OCI-LY7 (cell line): ENCODE measurements around the gene CREB3. TPM values are rescaled to one million over a fixed set of nuclear protein-coding genes. Genes with fewer than 3 reads are reported as not detected.

Experiments
- BruUV-seq: library from RNA; stranded (reverse); fragments of 400-500 nt; replicated peaks from 2 replicates; lab custom pipeline; 2021; lab: Mats Ljungman, UMichigan
- CTCF ChIA-PET: fragments of 300-600 bp; sonication (Branson Sonifier 250); formaldehyde crosslinking; loops from one replicate; lab custom pipeline; 2022; ENCODE audit warnings: antibody characterized with exemption; ENCODE audit not compliant: unreplicated experiment; lab: Charles Lee
- POLR2A ChIA-PET: fragments of 300-600 bp; sonication (Branson Sonifier 250); formaldehyde crosslinking; loops from one replicate; lab custom pipeline; 2022; ENCODE audit warnings: antibody characterized with exemption; lab: Charles Lee
- DNase-seq: peaks from one replicate; pipeline ENCODE4 v3.0.0-alpha.2; 2015; ENCODE audit warnings: low spot score
- H2AFZ ChIP-seq: fragments of 200-600 bp; sonication (generic), shearing (Covaris generic); 2 replicates; pipeline ENCODE4 v1.6.1; 2014; ENCODE audit warnings: mild to moderate bottlenecking, antibody characterized with exemption, low read length, moderate library complexity
- H3K27ac ChIP-seq: fragments of 200-600 bp; sonication (generic); 2 replicates; pipeline ENCODE4 v1.5.1; 2014; ENCODE audit warnings: mixed run types, low read depth, mild to moderate bottlenecking, moderate library complexity, low read length, inconsistent platforms; ENCODE audit not compliant: poor library complexity, severe bottlenecking
- H3K36me3 ChIP-seq: fragments of 200-600 bp; sonication (generic); 2 replicates; pipeline ENCODE4 v1.6.1; 2014; ENCODE audit warnings: mild to moderate bottlenecking, antibody characterized with exemption, low read length, moderate library complexity, mixed read lengths; ENCODE audit not compliant: insufficient read depth
- H3K4me1 ChIP-seq: fragments of 200-600 bp; sonication (generic); 2 replicates; pipeline ENCODE4 v1.5.1; 2014; ENCODE audit warnings: mild to moderate bottlenecking, low read length; ENCODE audit not compliant: insufficient read depth, poor library complexity, severe bottlenecking
- H3K4me2 ChIP-seq: fragments of 200-600 bp; sonication (generic); 2 replicates; pipeline ENCODE4 v1.6.1; 2014; ENCODE audit warnings: mild to moderate bottlenecking, low read length
- H3K4me3 ChIP-seq: fragments of 200-600 bp; sonication (generic); 2 replicates; pipeline ENCODE4 v1.5.1; 2014; ENCODE audit warnings: mild to moderate bottlenecking, low read depth, low read length; ENCODE audit not compliant: poor library complexity, severe bottlenecking
- H3K79me2 ChIP-seq: fragments of 200-600 bp; sonication (generic); 2 replicates; pipeline ENCODE4 v1.6.1; 2016; ENCODE audit warnings: low read depth, mild to moderate bottlenecking, low read length, moderate library complexity, mixed read lengths; ENCODE audit not compliant: insufficient read depth
- H3K9me2 ChIP-seq: fragments of 200-600 bp; sonication (generic); 2 replicates; pipeline ENCODE4 v1.6.1; 2016; ENCODE audit warnings: mild to moderate bottlenecking, low read length, mixed read lengths; ENCODE audit not compliant: insufficient read depth
- H3K9me3 ChIP-seq: fragments of 200-600 bp; sonication (generic); 2 replicates; pipeline ENCODE4 v1.6.1; 2014; ENCODE audit warnings: mild to moderate bottlenecking, mixed run types, low read length, mixed read lengths
- H4K20me1 ChIP-seq: fragments of 200-600 bp; sonication (generic); 2 replicates; pipeline ENCODE4 v1.6.1; 2014; ENCODE audit warnings: mild to moderate bottlenecking, antibody characterized with exemption, low read length, moderate library complexity, mixed read lengths; ENCODE audit not compliant: insufficient read depth
- EZH2phosphoT487 ChIP-seq: fragments of 200-600 bp; sonication (generic); IDR thresholded peaks from 2 replicates; pipeline ENCODE4 v1.6.1; 2018; ENCODE audit warnings: low read depth, borderline replicate concordance, mild to moderate bottlenecking, mixed run types, antibody characterized with exemption, low read length, moderate library complexity, mixed read lengths
- intact Hi-C: fragments of 100-400 bp; cut with micrococcal nuclease; formaldehyde crosslinking; loops from one replicate; pipeline ENCODE4 v1.10.0; 2022; ENCODE audit not compliant: unreplicated experiment
- total RNA-seq, 2 experiments: library from RNA; depleted of rRNA in 1 of 2; stranded (reverse); fragments of >200 nt in 1 of 2; shearing (Covaris generic) in 1 of 2; gene quantifications; 2 replicates each; pipeline ENCODE4 v1.2.3, GENCODE V29; 2014 to 2022
- TF ChIP-seq, protein P1 (sequence below): fragments of 200-600 bp; sonication (generic); conservative IDR thresholded peaks from 2 replicates; pipeline ENCODE4 v1.5.1; 2014; ENCODE audit warnings: mild to moderate bottlenecking, antibody characterized with exemption, low read length, moderate library complexity, mixed read lengths

Gene CREB3
- total RNA-seq, 2 experiments from 2014 or later, result 18.2 to 23.0 TPM

- no peak overlapping the region for H3K27ac ChIP-seq
- no peaks in the 10 kb centered on the region for H4K20me1 ChIP-seq
- intact Hi-C loops, result no loop called here
- ChIA-PET CTCF (no interaction called here), POLR2A (interaction anchor here (0.6 to 1.2 kb wide), 4 partner anchors 9 to 215 kb away, joined by 3 to 4 read pairs (median 3); partner anchors contain the start of gene SPAG8)
- H2AFZ ChIP-seq, result no peak overlapping the region
- peaks cover 6% of the 10 kb centered on the region; the same call in 1 of the 2 replicates for H3K9me3 ChIP-seq
- TF ChIP-seq EZH2phosphoT487, result no peak
- TF ChIP-seq, protein P1, sequence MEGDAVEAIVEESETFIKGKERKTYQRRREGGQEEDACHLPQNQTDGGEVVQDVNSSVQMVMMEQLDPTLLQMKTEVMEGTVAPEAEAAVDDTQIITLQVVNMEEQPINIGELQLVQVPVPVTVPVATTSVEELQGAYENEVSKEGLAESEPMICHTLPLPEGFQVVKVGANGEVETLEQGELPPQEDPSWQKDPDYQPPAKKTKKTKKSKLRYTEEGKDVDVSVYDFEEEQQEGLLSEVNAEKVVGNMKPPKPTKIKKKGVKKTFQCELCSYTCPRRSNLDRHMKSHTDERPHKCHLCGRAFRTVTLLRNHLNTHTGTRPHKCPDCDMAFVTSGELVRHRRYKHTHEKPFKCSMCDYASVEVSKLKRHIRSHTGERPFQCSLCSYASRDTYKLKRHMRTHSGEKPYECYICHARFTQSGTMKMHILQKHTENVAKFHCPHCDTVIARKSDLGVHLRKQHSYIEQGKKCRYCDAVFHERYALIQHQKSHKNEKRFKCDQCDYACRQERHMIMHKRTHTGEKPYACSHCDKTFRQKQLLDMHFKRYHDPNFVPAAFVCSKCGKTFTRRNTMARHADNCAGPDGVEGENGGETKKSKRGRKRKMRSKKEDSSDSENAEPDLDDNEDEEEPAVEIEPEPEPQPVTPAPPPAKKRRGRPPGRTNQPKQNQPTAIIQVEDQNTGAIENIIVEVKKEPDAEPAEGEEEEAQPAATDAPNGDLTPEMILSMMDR, result no peak
- H3K9me2 ChIP-seq, result no peaks in the 10 kb centered on the region
- H3K4me3 ChIP-seq, result no peak overlapping the region
- no peak for DNase-seq
- peaks cover 14% of the 10 kb centered on the region; the same call in 1 of the 2 replicates for H3K79me2 ChIP-seq
- peaks cover 63% of the 10 kb centered on the region for H3K4me1 ChIP-seq
- H3K4me2 ChIP-seq, result no peak overlapping the region
- BruUV-seq, result no TSS peak
- H3K36me3 ChIP-seq, result peaks cover 7% of the 10 kb centered on the region
These were observed 37.3 kb downstream of the CREB3 start for GRCh38 chr9:35769763-35770162.

- Histone ChIP-seq H3K36me3 (no peaks in the 10 kb centered on the region), H3K4me3 (no peak overlapping the region), H3K4me2 (peak overlapping the region; percentile 4), H3K27ac (no peak overlapping the region), H3K4me1 (peaks cover 65% of the 10 kb centered on the region), H3K79me2 (peaks cover 4% of the 10 kb centered on the region; the same call in 1 of the 2 replicates), H2AFZ (no peak overlapping the region), H3K9me3 (no peaks in the 10 kb centered on the region), H3K9me2 (no peaks in the 10 kb centered on the region), H4K20me1 (no peaks in the 10 kb centered on the region)
- CTCF ChIA-PET, result no interaction called here
- no peak for DNase-seq
- intact Hi-C loops, result no loop called here
- TF ChIP-seq, protein P1, result no peak
- no peak for TF ChIP-seq EZH2phosphoT487
- POLR2A ChIA-PET, result interaction anchor here (0.7 to 2.0 kb wide), 6 partner anchors 8 to 135 kb away, joined by 3 to 9 read pairs (median 4); partner anchors contain the start of genes GBA2 and RGP1
- no TSS peak for BruUV-seq
These were observed 38.6 kb downstream of the CREB3 start for GRCh38 chr9:35771075-35771433.

DNA sequence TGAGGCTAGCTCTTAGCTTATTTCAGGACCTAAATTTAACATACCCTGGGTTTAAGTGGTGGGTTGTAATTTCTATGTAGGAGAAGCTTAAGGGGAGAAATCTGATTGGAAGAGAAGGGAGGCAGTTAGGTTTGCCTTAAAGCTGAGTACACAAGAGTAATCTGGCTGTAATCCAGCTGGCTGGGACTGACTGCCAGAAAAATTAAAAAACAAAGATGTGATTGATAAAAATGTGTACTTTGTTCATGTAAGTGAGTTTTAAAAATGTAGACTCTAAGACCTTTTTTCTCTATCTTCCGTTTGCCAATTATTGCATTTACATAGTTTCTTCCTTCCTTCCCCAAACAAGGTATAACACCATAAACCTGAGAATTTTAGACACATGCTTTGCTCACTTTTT, 39.1 kb downstream of the CREB3 start:
- H3K27ac ChIP-seq, result no peak overlapping the region
- no peak for TF ChIP-seq EZH2phosphoT487
- TF ChIP-seq, protein P1, result no peak
- BruUV-seq, result no TSS peak
- intact Hi-C loops, result no loop called here
- no peak overlapping the region for H2AFZ ChIP-seq
- DNase-seq, result no peak
- ChIA-PET POLR2A (interaction anchor here (1.1 to 2.0 kb wide), 5 partner anchors 9 to 136 kb away, joined by 3 to 9 read pairs (median 5); partner anchors contain the start of genes GBA2 and RGP1), CTCF (no interaction called here)
- H3K36me3 ChIP-seq, result no peaks in the 10 kb centered on the region
- H3K4me2 ChIP-seq, result peak overlapping the region; percentile 4; the same call in 1 of the 2 replicates
- peaks cover 65% of the 10 kb centered on the region for H3K4me1 ChIP-seq
- H3K4me3 ChIP-seq, result no peak overlapping the region
- H3K79me2 ChIP-seq, result no peaks in the 10 kb centered on the region; the same call in 1 of the 2 replicates
- H4K20me1 ChIP-seq, result no peaks in the 10 kb centered on the region
- no peaks in the 10 kb centered on the region for H3K9me2 ChIP-seq
- H3K9me3 ChIP-seq, result no peaks in the 10 kb centered on the region
